T-helper 2 cell treated with Interferon-gamma antibody and Interleukin-4, amounts not matched to agents 5 μg/mL and 100 μg/mL, for 36 hours (primary cell): ENCODE data around the gene TMEM151A.

Source experiments
- DNase-seq: peaks from one replicate; pipeline ENCODE4 v3.0.0; 2021; ENCODE audit warnings: low spot score
- H3K27ac Mint-ChIP-seq: one replicate; pipeline ENCODE4 v1.8.0; 2021; ENCODE audit warnings: mild to moderate bottlenecking, mixed read lengths
- H3K27me3 Mint-ChIP-seq: one replicate; pipeline ENCODE4 v1.8.0; 2021; ENCODE audit warnings: low read depth, mixed read lengths
- H3K36me3 Mint-ChIP-seq: one replicate; pipeline ENCODE4 v1.8.0; 2021; ENCODE audit warnings: low read depth, mixed read lengths
- H3K4me1 Mint-ChIP-seq: one replicate; pipeline ENCODE4 v1.8.0; 2021; ENCODE audit warnings: low read depth, mixed read lengths
- H3K4me3 Mint-ChIP-seq: one replicate; pipeline ENCODE4 v1.8.0; 2022; ENCODE audit warnings: mild to moderate bottlenecking, moderate library complexity, mixed read lengths
- H3K9me3 Mint-ChIP-seq: one replicate; pipeline ENCODE4 v1.8.0; 2021; ENCODE audit warnings: mixed read lengths

TMEM151A gene

GRCh38 chr11:66343176-66343575 is 51.5 kb downstream of the TMEM151A start:
- Mint-ChIP-seq H3K4me3 (peak overlapping the region; percentile 96), H3K36me3 (peaks cover 19% of the 10 kb centered on the region)

DNA sequence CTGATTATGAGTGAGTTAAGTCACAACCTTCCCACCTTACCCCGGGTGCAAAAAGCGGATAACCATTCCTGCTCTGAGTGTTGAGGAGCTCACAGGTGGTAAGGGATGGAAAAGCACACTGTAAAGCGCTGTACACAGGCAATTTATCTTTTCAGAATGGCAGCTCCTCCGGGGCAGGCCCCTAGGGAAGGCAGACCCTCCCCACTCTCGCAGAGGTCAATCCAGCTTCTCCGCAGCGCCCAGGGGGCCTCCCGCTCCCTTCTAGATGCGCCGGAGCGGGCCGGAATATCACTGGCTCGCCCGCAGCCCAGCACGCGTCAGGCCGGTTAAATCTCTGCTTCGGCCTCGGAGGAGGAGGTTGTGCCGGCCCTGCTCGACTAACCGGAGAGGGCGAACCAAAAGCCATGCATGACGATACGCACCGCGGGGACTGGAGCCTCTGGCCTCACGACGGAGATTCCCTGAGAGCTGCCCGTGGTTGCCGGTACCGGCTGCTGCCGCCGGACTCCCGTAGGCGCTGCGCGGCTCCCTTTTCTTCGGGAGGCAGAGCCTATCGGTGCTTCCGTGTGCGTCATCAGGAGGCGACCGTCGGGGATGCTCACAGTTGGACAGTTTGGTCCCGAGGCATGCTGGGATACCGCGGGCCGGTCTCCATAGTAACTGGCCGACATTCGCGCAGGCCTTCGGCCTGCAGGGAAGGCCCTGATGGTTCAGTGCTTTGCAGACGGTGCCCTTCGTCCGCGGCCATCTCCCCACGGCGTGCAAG is 53.0 kb downstream of the TMEM151A start, which contains the start of gene BRMS1:
Gene BRMS1, minus strand, starts transcription at position 555 of the 766 bp plus-strand sequence. CDS start 2,870 bp downstream, outside the sequence.
- Mint-ChIP-seq H3K9me3 (no peaks in the 10 kb centered on the region), H3K27me3 (peaks cover 4% of the 10 kb centered on the region), H3K27ac (peak within 1 kb of the TSS; percentile 88), H3K36me3 (peaks cover 15% of the 10 kb centered on the region), H3K4me3 (peak within 1 kb of the TSS; percentile 96), H3K4me1 (peaks cover 32% of the 10 kb centered on the region)
- DNase-seq, result peak; percentile 97

More at GRCh38 chr11:66343176-66343575, 51.5 kb downstream of the TMEM151A start:
- Mint-ChIP-seq H3K4me1 (peaks cover 32% of the 10 kb centered on the region), H3K27me3 (peaks cover 4% of the 10 kb centered on the region), H3K9me3 (no peaks in the 10 kb centered on the region), H3K27ac (peak overlapping the region; percentile 24)
- no peak for DNase-seq

DNA sequence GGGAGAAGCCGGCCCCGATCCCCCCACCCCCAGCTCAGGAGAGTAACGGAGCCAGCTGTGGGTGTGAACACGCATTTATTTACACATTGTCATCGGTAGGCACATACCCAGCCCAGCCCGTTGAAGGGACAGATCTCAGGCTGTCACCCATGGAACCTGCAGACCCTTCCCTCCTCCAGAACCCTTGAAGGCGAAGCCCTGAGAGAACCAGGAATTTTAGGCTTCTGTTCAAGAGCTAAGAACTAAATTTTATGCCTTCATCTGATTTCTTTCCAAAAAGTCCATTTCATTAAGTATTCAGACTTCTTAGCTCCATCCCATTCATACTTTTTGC is 53.6 kb downstream of the TMEM151A start:
- Mint-ChIP-seq H3K4me1 (peaks cover 32% of the 10 kb centered on the region), H3K27ac (peak overlapping the region; percentile 88), H3K36me3 (peaks cover 15% of the 10 kb centered on the region)

More for the DNA sequence above, 53.6 kb downstream of the TMEM151A start:
- peak overlapping the region; percentile 96 for H3K4me3 Mint-ChIP-seq
- peaks cover 4% of the 10 kb centered on the region for H3K27me3 Mint-ChIP-seq
- H3K9me3 Mint-ChIP-seq, result no peaks in the 10 kb centered on the region
- no peak for DNase-seq
